C4-2B (cell line): ENCODE results near the gene CYP1A1.

Experiments
- H3K27ac ChIP-seq: fragments of 450-650 bp; 2 replicates; pipeline ENCODE4 v1.5.1; 2017
- CTCF ChIP-seq: fragments of 450-650 bp; conservative IDR thresholded peaks from 2 replicates; pipeline ENCODE4 v1.5.1; 2017; ENCODE audit warnings: mild to moderate bottlenecking
- ZFX ChIP-seq: fragments of 450-650 bp; IDR thresholded peaks from 2 replicates; pipeline ENCODE4 v1.6.1; 2017

CYP1A1 gene

GRCh38 chr15:74682954-74683353 is 42.4 kb downstream of the CYP1A1 start:
- TF ChIP-seq ZFX (no peak), CTCF (no peak)
- no peak overlapping the region for H3K27ac ChIP-seq

- H3K27ac ChIP-seq, result no peak overlapping the region
- no peak for TF ChIP-seq ZFX
- TF ChIP-seq CTCF, result no peak
Observed at GRCh38 chr15:74680456-74680855, 44.9 kb downstream of the CYP1A1 start.

GRCh38 chr15:74676801-74677200 is 48.5 kb downstream of the CYP1A1 start:
- TF ChIP-seq CTCF, result no peak
- no peak for TF ChIP-seq ZFX
- H3K27ac ChIP-seq, result no peak overlapping the region

- no peak for TF ChIP-seq CTCF
- TF ChIP-seq ZFX, result no peak
- H3K27ac ChIP-seq, result no peak overlapping the region
Observed at GRCh38 chr15:74674161-74674560, 51.2 kb downstream of the CYP1A1 start.

- no peak for TF ChIP-seq CTCF
- TF ChIP-seq ZFX, result no peak
- H3K27ac ChIP-seq, result no peak overlapping the region
Observed at GRCh38 chr15:74669627-74670026, 55.7 kb downstream of the CYP1A1 start.
